Measurements from ENCODE around the gene NFATC4. TPM values are rescaled to one million over a fixed set of nuclear protein-coding genes. Genes with fewer than 3 reads are reported as not detected.

NFATC4 gene
- total RNA-seq, 6 donors from 2014 or later: 8.5 to 98.5 (median 42.1) TPM

- peaks cover 9 to 30% (median 13%) of the 10 kb centered on the region in 4 donors for H3K4me1 ChIP-seq
- H3K9me3 ChIP-seq: no peaks in the 10 kb centered on the region
- DNase-seq (no peak), ATAC-seq (ENCODE audit: low FRiP score in 2 of 2) (no peak)
- no peak for TF ChIP-seq POLR2AphosphoS5 (IDR thresholded peaks at IDR 0.05)
- TF ChIP-seq POLR2A (IDR thresholded peaks at IDR 0.05): no peak
- TF ChIP-seq CTCF (IDR thresholded peaks at IDR 0.05): no peak
- TF ChIP-seq EP300 (IDR thresholded peaks at IDR 0.05): no peak
- H3K4me3 ChIP-seq: no peak overlapping the region
- no peaks in the 10 kb centered on the region for H3K36me3 ChIP-seq
- no peaks in the 10 kb centered on the region for H3K27me3 ChIP-seq
- peak overlapping the region in 1 of 4 donors; percentile 19 for H3K27ac ChIP-seq
- WGBS, 2 donors: 44% methylated on average over 11 of the region's 11 CpGs
These were observed 21.4 kb downstream of the NFATC4 start for GRCh38 chr14:24389226-24389848.

DNA sequence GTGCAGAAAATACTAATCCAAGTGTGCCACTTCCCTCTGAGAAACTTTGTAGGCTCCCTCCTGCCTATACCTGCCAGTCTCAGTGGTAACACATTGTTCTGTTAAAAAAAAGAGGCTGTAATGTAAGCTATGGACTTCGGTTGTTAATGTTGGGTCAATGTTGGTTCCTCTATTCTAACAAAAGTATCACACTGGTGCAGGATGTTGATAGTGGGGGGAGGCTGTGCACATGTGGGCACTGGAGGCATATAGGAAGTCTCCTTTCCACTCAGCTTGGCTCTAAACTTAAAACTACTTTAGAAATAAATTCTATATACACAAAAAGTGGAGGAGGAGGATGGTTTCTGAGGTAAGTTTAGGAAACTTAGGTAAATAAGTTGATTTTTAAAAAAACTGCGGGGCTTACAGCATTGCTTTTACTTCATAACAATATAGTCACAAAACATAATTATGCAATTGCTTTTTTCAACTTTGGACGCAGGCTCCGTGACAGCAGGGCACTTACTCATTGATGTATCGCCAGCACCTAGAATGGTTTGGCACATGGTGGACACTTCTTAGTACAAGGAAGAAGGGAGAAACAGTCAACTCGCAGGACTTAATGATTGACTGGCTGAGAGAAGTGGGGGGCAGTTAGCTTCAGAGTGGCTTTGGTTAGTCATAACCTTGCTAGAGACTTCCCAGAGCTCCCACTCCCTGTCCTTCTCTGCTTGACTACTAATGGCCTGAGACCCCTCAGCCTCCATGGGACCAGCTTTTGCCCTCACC lies 22.9 kb downstream of the NFATC4 start:
- Histone ChIP-seq H3K4me3 (no peak overlapping the region), H3K27ac (no peak overlapping the region), H3K36me3 (no peaks in the 10 kb centered on the region), H3K9me3 (no peaks in the 10 kb centered on the region), H3K27me3 (no peaks in the 10 kb centered on the region), H3K4me1 (peaks cover 9 to 30% (median 13%) of the 10 kb centered on the region in 4 donors)
- TF ChIP-seq CTCF (IDR thresholded peaks at IDR 0.05) (no peak), EP300 (IDR thresholded peaks at IDR 0.05) (no peak), POLR2A (IDR thresholded peaks at IDR 0.05) (no peak), POLR2AphosphoS5 (IDR thresholded peaks at IDR 0.05) (no peak)
- WGBS, 2 donors: 40 to 42% methylated on average over 6 of the region's 6 CpGs
- DNase-seq: no peak
- ATAC-seq (ENCODE audit: low FRiP score in 2 of 2): no peak

DNA sequence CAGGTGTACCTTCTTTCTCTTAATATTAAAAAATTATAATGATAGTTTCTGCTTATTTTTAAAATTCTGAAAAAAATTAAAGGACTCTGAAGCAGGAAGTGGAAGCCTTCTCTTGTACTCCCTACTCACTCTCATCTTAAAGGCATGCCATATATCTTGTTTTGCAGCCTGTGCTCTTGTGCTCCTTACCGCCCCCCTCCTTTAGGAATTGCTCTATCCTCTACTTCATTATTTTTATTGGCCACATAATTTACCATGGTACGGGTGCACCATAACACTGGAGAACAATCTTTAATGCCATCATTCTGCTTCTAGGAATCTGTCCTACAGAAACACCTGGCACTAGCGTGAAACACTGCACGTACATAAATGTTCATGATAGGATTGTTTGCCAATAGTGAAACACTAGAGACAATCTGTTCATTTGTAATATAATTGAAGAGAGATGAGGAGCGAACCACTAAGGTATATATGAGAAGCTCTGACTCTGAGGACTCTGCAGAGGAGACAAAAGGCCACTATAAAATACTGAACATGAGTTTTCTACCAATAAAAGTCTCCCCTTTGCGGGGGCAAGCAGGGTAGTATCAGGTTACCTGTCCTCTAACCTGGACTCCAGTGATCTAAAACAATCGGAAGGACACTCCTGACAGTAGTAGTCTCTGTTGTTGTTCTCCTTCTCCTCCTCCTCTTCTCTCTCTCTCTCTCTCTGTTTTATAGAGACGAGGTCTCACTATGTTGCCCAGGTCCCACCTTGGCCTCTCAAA lies 24.5 kb downstream of the NFATC4 start:
- peaks cover 9 to 32% (median 15%) of the 10 kb centered on the region in 4 donors for H3K4me1 ChIP-seq
- H3K4me3 ChIP-seq: no peak overlapping the region
- H3K27me3 ChIP-seq: no peaks in the 10 kb centered on the region
- H3K36me3 ChIP-seq: no peaks in the 10 kb centered on the region
- ATAC-seq (ENCODE audit: low FRiP score in 2 of 2) (peak in 1 of 2 donors; percentile 54), DNase-seq (no peak)
- WGBS, 2 donors: 69% methylated on average over 8 of the region's 8 CpGs
- no peaks in the 10 kb centered on the region for H3K9me3 ChIP-seq
- no peak overlapping the region for H3K27ac ChIP-seq
- no peak for TF ChIP-seq CTCF (IDR thresholded peaks at IDR 0.05)
- no peak for TF ChIP-seq POLR2A (IDR thresholded peaks at IDR 0.05)
- TF ChIP-seq EP300 (IDR thresholded peaks at IDR 0.05): no peak
- TF ChIP-seq POLR2AphosphoS5 (IDR thresholded peaks at IDR 0.05): no peak

DNA sequence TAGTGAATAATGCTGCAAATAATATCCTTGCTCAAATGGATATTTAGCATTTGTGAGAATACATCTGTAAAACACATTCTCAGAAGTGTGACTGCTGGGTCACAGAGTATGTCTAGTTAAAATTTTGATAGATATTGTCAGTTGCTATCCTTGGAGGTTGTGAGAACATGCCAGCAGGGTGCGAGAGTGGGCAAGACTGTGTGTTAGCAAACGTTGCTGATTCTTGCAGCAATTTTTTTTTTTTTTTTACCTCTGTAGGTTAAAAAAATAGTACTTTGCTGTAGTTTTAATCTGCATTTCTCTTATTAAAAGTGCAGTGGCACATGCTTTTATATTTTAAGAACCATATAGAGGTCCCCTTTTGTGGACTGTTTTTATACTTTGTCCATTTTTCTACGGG lies 26.3 kb downstream of the NFATC4 start:
- no peak for ATAC-seq (ENCODE audit: low FRiP score in 2 of 2)
- no peaks in the 10 kb centered on the region for H3K27me3 ChIP-seq

More for the DNA sequence above, 26.3 kb downstream of the NFATC4 start:
- Histone ChIP-seq H3K4me3 (no peak overlapping the region), H3K9me3 (no peaks in the 10 kb centered on the region), H3K4me1 (peaks cover 11 to 39% (median 21%) of the 10 kb centered on the region in 4 donors), H3K36me3 (no peaks in the 10 kb centered on the region), H3K27ac (no peak overlapping the region)
- no peak for DNase-seq
- 46 to 48% methylated on average over 3 of the region's 3 CpGs for WGBS, 2 donors
- TF ChIP-seq POLR2AphosphoS5 (IDR thresholded peaks at IDR 0.05): no peak
- TF ChIP-seq POLR2A (IDR thresholded peaks at IDR 0.05): no peak
- TF ChIP-seq EP300 (IDR thresholded peaks at IDR 0.05): no peak
- no peak for TF ChIP-seq CTCF (IDR thresholded peaks at IDR 0.05)

Measured in upper lobe of left lung (tissue), 6 donors.